Dermis microvascular lymphatic vessel endothelial cell (primary cell): Measurements from ENCODE around the gene LRMDA. TPM values are rescaled to one million over a fixed set of nuclear protein-coding genes. Genes with fewer than 3 reads are reported as not detected.

Experiments
- DNase-seq, 2 donors: peaks; one replicate each; pipeline versions ENCODE4 v3.0.0 to v3.0.0-alpha.2; 2010; ENCODE audit warnings: low read depth in 2 of 2
- total RNA-seq: library from RNA; depleted of rRNA; stranded (reverse); fragments of >200 nt; gene quantifications from 2 replicates; pipeline ENCODE4 v1.2.1, GENCODE V29; 2014

The LRMDA gene
- total RNA-seq, 1 donor from 2014 or later, result 10.4 TPM

GRCh38 chr10:75444781-75445386 is 13.5 kb downstream of the LRMDA start:
- no peak for DNase-seq

DNA sequence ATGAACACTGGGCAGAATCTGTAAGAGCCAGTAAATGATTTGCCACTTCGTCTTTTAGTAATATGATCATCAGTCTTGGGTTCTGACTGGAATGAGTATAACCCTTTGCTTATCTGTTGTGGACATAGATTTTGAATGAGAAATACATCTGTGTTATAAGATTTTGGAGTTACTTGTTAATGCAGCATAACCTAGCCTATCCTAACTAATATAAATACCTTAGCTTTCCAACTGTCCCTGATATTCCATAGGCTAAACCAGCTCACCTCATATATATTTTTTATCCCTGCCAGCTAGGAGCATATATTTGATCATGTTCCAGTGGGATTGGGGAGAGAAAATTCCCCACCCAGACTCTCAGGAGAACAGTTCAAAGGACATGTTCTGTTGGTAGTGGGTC is 15.1 kb downstream of the LRMDA start:
- no peak for DNase-seq

- DNase-seq, result no peak
These were observed 16.7 kb downstream of the LRMDA start for GRCh38 chr10:75448166-75448565.

- DNase-seq, result no peak
These were observed 18.1 kb downstream of the LRMDA start for GRCh38 chr10:75449382-75450074.

GRCh38 chr10:75450075-75450445 is 18.6 kb downstream of the LRMDA start:
- DNase-seq, result no peak

DNA sequence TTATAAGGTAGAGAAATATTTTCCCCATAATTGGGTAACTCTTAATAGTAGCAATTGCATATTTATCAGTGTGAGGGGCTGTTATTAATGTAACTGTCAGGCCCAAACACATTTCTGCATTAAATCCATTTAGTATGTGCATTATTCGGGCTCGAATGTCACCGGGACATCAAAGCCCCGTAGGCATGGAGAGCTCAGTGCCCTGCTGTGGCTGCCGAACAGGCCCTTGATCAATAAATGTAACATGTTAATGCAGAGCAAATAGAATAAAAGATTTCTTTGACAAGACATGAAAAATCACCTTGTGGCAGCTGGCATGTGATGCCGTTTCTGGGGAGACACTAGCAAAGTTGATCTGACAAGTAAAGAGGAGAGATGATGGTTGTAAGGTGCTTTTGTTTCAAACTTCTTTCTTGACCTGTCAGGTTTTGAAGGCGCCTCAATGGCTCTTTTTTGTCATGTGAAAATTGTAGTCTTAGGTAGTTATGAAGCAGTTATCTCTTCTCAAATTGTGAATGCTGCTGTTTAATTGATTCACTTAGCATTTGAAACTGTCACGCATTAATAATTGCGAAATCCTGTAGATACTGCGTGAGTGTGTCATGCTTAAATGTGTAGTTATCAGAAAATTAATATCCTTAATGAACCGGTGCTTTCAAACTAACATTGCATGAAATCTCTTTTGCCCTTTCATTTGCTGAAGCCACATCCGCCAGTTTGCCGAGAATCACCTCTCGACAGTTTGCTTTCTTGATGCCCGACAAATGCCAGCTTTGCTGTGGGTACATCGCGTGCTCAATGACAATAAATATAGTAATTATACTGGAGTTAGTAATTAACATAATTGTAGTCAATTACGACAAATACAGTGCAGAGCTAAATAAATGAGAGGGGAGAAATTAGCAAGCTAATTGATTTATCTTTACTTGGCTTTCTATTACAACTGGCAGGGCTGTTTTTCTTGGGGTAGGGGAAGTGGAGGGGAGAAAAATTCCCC is 19.5 kb downstream of the LRMDA start:
- DNase-seq, result no peak

GRCh38 chr10:75451831-75452230 is 20.4 kb downstream of the LRMDA start:
- DNase-seq, result no peak

DNA sequence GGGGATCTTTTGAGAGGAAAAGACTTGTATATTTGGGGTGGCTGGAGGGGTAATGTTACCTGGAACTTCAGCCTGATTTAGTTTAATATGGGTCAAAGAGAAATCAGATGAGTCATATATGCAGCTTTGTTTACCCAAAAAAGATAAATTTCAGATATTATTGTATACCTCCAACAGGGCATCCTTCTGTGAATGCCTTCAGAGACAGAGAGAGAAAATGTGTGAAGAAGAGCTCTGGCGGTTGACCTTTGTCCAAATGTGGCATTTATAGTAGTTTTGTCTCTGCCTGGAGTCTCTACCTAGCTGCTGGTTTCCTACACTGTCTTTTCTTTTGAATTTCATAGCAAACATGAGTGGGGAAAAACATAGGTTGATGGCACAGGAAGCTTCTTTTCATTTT is 21.6 kb downstream of the LRMDA start:
- DNase-seq, result no peak

GRCh38 chr10:75456122-75456521 is 24.7 kb downstream of the LRMDA start:
- DNase-seq, result no peak

DNA sequence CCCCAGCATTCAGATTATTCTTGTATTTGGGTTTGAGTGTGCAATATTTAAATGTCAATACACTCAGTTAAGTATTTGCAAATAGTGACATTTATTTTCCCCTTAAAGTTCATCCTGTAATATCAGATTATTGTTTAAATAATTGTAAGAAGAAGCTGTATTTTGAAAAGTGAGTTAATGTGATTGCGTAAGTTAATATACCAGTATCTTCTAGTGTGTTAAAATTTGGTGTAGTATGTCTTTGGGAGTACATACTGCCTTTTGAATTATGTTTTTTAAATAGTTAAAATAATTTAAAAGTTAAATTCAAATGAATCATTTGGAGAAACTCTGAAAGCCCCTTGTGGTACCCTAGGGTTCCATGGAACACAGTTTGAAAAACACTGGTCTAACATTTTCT is 28.6 kb downstream of the LRMDA start:
- DNase-seq, result no peak

GRCh38 chr10:75461672-75462649 is 30.5 kb downstream of the LRMDA start:
- DNase-seq, result no peak

GRCh38 chr10:75462865-75463264 is 31.4 kb downstream of the LRMDA start:
- no peak for DNase-seq

- no peak for DNase-seq
These were observed 33.3 kb downstream of the LRMDA start for GRCh38 chr10:75464478-75465449.

GRCh38 chr10:75465450-75465827 is 34.0 kb downstream of the LRMDA start:
- DNase-seq, result no peak

GRCh38 chr10:75466001-75466400 is 34.6 kb downstream of the LRMDA start:
- DNase-seq, result no peak

DNA sequence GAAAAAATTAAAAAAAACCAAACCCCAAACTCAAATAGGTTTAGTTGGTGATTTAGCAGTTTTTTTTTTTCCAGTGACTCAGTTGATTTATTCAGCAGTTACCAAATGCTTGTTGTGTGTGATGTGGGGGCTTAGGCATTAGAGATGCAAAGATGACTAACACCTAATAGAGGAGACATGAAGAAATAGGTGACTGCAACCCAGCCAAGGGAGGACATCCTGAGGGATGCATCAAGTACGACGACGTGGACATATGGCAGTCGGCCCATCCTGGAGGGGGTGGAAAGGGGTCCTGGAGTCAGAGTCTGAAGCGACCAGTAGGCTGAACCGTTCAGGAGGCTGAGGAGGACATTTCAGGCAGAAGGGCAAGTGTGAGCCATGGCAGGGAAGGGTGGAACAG is 35.5 kb downstream of the LRMDA start:
- DNase-seq, result no peak

DNA sequence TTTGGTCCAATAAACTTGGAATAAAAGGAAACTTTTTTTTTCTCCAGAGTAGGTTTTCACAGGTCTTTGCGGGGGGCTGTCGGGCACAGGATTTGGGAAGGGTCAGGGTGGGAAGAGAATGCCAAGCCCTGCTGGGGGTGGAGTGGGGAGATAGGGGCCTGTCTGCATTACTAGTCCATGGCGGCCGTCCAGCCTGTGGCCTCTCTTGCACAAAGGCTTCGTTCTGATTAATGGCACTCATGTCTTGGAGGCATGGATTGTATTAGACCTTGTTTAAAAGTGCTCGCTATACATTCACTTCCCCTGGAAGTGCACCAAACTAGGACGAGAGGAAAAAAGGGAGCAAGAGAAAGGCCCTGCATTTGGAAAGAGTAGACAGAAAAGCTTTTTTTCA is 37.2 kb downstream of the LRMDA start:
- no peak for DNase-seq

- peak; percentile 66 to 76 for DNase-seq
These were observed 37.7 kb downstream of the LRMDA start for GRCh38 chr10:75469006-75469616.

- DNase-seq, result no peak
These were observed 39.5 kb downstream of the LRMDA start for GRCh38 chr10:75470901-75471300.

- peak in 1 of 2 donors; percentile 38 for DNase-seq
These were observed 41.3 kb downstream of the LRMDA start for GRCh38 chr10:75472685-75473084.
